Astrocyte of the cerebellum (primary cell): ENCODE measurements around the gene CACNA1B.
"Not testable (repeated sequence)": the region's sequence is repeated elsewhere in the genome, so short reads cannot be mapped to it uniquely, and the experiment has no call there.

Source experiments
- DNase-seq: peaks from one replicate; pipeline ENCODE4 v3.0.0-alpha.2; 2011; ENCODE audit warnings: low read depth
- H3K4me3 ChIP-seq: 2 replicates; pipeline ENCODE4 v1.5.1; 2011; ENCODE audit warnings: mild to moderate bottlenecking, low read depth, low read length, moderate library complexity
- CTCF ChIP-seq: IDR thresholded peaks from 2 replicates; pipeline ENCODE4 v1.5.1; 2012; ENCODE audit warnings: low read length, low read depth, moderate library complexity, mild to moderate bottlenecking; ENCODE audit errors: missing control alignments
- in situ Hi-C: cut with HindIII; loops from 2 replicates; pipeline ENCODE4 v1.10.0; 2017; ENCODE audit warnings: low sequenced_read_pairs

Gene CACNA1B

GRCh38 chr9:138112791-138113600 is 235.4 kb downstream of the CACNA1B start:
- no peak overlapping the region for H3K4me3 ChIP-seq
- no peak for DNase-seq
- TF ChIP-seq CTCF, result no peak
- in situ Hi-C loops, result no loop called here

- in situ Hi-C loops, DNase-seq: not testable (repeated sequence)
Observed at GRCh38 chr9:138113701-138114325, 236.2 kb downstream of the CACNA1B start.

GRCh38 chr9:138114501-138115245 is 237.1 kb downstream of the CACNA1B start:
- DNase-seq, result no peak
- in situ Hi-C loops, result no loop called here
- H3K4me3 ChIP-seq, result no peak overlapping the region
- TF ChIP-seq CTCF, result no peak

More at GRCh38 chr9:138113701-138114325, 236.2 kb downstream of the CACNA1B start:
- H3K4me3 ChIP-seq, result not testable (repeated sequence)

- in situ Hi-C loops, result no loop called here
- no peak for TF ChIP-seq CTCF
- no peak overlapping the region for H3K4me3 ChIP-seq
- DNase-seq, result no peak
Observed at GRCh38 chr9:138115506-138115905, 237.9 kb downstream of the CACNA1B start.

- DNase-seq, result no peak
- in situ Hi-C loops, result no loop called here
- no peak for TF ChIP-seq CTCF
- H3K4me3 ChIP-seq, result no peak overlapping the region
Observed at GRCh38 chr9:138116521-138116920, 238.9 kb downstream of the CACNA1B start.

GRCh38 chr9:138117101-138117750 is 239.6 kb downstream of the CACNA1B start:
- DNase-seq, result no peak
- H3K4me3 ChIP-seq, result no peak overlapping the region
- no peak for TF ChIP-seq CTCF

More at GRCh38 chr9:138117101-138117750, 239.6 kb downstream of the CACNA1B start:
- in situ Hi-C loops, result no loop called here
